ENCODE measurements around the gene SCYL3. TPM values are rescaled to one million over a fixed set of nuclear protein-coding genes. Genes with fewer than 3 reads are reported as not detected.

Gene SCYL3
- total and polyA plus RNA-seq, 2 of the 13 experiments (the other 11 are each of a cell fraction or from before 2014, with no cell fraction given) = 3.3 to 4.9 TPM

GRCh38 chr1:169901115-169901514 is 7.4 kb upstream of the SCYL3 start (continued):
- TF ChIP-seq PRDM10 (CRISPR knock-in tag; IDR thresholded peaks at IDR 0.05; ENCODE audit: low read depth) = no peak
- no peak for TF ChIP-seq ZNF343 (CRISPR knock-in tag; IDR thresholded peaks at IDR 0.05)
- TF ChIP-seq DNMT3B (CRISPR knock-in tag; conservative IDR thresholded peaks at IDR 0.05) = no peak
- TF ChIP-seq HBP1 (CRISPR knock-in tag; IDR thresholded peaks at IDR 0.05; ENCODE audit: low read depth) = no peak
- TF ChIP-seq GLI4 (CRISPR knock-in tag; IDR thresholded peaks at IDR 0.05; ENCODE audit: borderline replicate concordance) = no peak
- TF ChIP-seq FOXP1 (IDR thresholded peaks at IDR 0.05) = no peak
- TF ChIP-seq FOXP1 (CRISPR knock-in tag; IDR thresholded peaks at IDR 0.05) = peak; percentile 59; the same call in 1 of the 2 replicates
- 0 out of 2 replicates have a peak, but pooled peaks have one; percentile 15 for TF ChIP-seq SOX5 (CRISPR knock-in tag; IDR thresholded peaks at IDR 0.05; ENCODE audit: borderline replicate concordance)
- no peak for TF ChIP-seq ZHX1 (CRISPR knock-in tag; IDR thresholded peaks at IDR 0.05; ENCODE audit: low read depth)
- TF ChIP-seq THAP9 (CRISPR knock-in tag; IDR thresholded peaks at IDR 0.05; ENCODE audit: borderline replicate concordance) = no peak
- 0 out of 2 replicates have a peak, but pooled peaks have one; percentile 15 for TF ChIP-seq FOXP4 (CRISPR knock-in tag; IDR thresholded peaks at IDR 0.05)
- no peak for TF ChIP-seq MEIS2 (CRISPR knock-in tag; IDR thresholded peaks at IDR 0.05)
- TF ChIP-seq ZNF446 (CRISPR knock-in tag; IDR thresholded peaks at IDR 0.05) = no peak
- 0 out of 2 replicates have a peak, but pooled peaks have one; percentile 46 for TF ChIP-seq HHEX (CRISPR knock-in tag; IDR thresholded peaks at IDR 0.05)
- TF ChIP-seq ZNF20 (CRISPR knock-in tag; IDR thresholded peaks at IDR 0.05) = no peak
- TF ChIP-seq PHF5A (CRISPR knock-in tag; IDR thresholded peaks at IDR 0.05; ENCODE audit: low read depth, unreplicated experiment) = no peak
- no peak for TF ChIP-seq NPAS2 (CRISPR knock-in tag; IDR thresholded peaks at IDR 0.05; ENCODE audit: borderline replicate concordance)
- TF ChIP-seq TMF1 (CRISPR knock-in tag; IDR thresholded peaks at IDR 0.05; ENCODE audit: low read depth) = no peak

All from HepG2 (cell line).